Measurements from ENCODE around the gene TTC24.
A peak's percentile ranks its signal among the peaks of the same experiment; 100 is the strongest.

TTC24 gene

GRCh38 chr1:156581661-156582387 is 2.3 kb downstream of the TTC24 start:
- Histone ChIP-seq H3K27ac (ENCODE audit: low read depth, low read length) (no peak overlapping the region), H4K20me1 (ENCODE audit: control insufficient read depth, insufficient read depth, low read depth, low read length) (no peaks in the 10 kb centered on the region), H3K9me3 (ENCODE audit: control insufficient read depth, insufficient read depth, low read length) (no peaks in the 10 kb centered on the region), H3K27me3 (ENCODE audit: control insufficient read depth, low read length) (no peaks in the 10 kb centered on the region), H3K4me3 (ENCODE audit: low read length) (peak overlapping the region; percentile 15; the same call in 1 of the 2 replicates), H3F3A (ENCODE audit: control insufficient read depth, insufficient read depth) (no peaks in the 10 kb centered on the region), H3K9me2 (replicated peaks; ENCODE audit: control insufficient read depth, low read length) (no peaks in the 10 kb centered on the region), H3K79me2 (ENCODE audit: control insufficient read depth, low read length) (no peaks in the 10 kb centered on the region), H3K4me1 (ENCODE audit: control insufficient read depth, low read length) (peaks cover 30% of the 10 kb centered on the region), H3K36me3 (ENCODE audit: control insufficient read depth, low read length) (no peaks in the 10 kb centered on the region), H3K4me2 (ENCODE audit: low read length) (peak overlapping the region; percentile 39)
- no peak for TF ChIP-seq EZH2phosphoT487 (IDR thresholded peaks at IDR 0.05; ENCODE audit: borderline replicate concordance, low read length)
- no peak for TF ChIP-seq CTCF (IDR thresholded peaks at IDR 0.05; ENCODE audit: low read depth, low read length, poor library complexity, severe bottlenecking)

GRCh38 chr1:156582388-156583017 is 3.0 kb downstream of the TTC24 start:
- H3K4me2 ChIP-seq (ENCODE audit: low read length), result peak overlapping the region; percentile 39

DNA sequence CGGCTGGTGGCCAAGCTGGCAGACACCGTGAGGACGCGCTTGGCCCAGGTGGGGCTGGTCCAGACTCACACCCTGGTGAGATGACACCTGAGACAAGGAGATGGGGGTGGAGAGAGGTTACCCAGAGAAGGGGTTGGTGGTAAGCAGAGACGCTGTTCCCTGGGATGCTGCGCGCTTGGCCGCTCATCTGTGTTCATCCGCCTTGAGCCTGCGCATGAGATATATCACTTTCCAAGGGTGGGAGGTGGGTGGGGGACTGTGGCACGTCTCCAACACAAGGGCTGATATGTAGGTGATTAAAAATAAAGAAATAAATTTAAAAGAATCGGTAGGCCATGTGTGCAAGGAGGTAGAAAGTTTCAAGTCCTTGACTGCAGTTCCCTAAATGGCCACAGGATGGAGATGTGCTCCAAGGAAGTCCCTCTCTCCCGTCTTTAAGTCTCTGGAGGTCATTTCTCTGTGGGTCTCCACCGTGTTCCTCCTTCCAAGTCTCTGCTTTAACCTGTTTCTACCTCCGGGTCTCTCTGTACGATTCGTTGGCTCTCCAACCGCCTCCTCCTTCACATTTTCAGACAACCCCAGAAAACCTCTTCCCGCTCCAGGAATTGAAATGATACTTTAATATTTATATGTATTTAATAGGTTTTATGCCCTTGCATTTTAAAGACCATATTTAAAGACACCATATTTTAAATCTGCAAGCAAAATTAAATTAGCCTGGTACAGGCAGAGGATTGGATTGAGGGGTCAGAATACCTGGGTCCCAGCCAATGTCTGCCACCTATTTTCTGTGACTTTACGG is 4.5 kb downstream of the TTC24 start:
- Histone ChIP-seq H3K79me2 (ENCODE audit: control insufficient read depth, low read length) (no peaks in the 10 kb centered on the region), H3K4me3 (ENCODE audit: low read length) (no peak overlapping the region), H3K4me1 (ENCODE audit: control insufficient read depth, low read length) (peaks cover 30% of the 10 kb centered on the region), H3K27me3 (ENCODE audit: control insufficient read depth, low read length) (no peaks in the 10 kb centered on the region), H4K20me1 (ENCODE audit: control insufficient read depth, insufficient read depth, low read depth, low read length) (no peaks in the 10 kb centered on the region), H3F3A (ENCODE audit: control insufficient read depth, insufficient read depth) (0 out of 2 replicates have a peak, but pooled peaks cover 2% of the 10 kb centered on the region), H3K9me3 (ENCODE audit: control insufficient read depth, insufficient read depth, low read length) (no peaks in the 10 kb centered on the region), H3K27ac (ENCODE audit: low read depth, low read length) (no peak overlapping the region), H3K9me2 (replicated peaks; ENCODE audit: control insufficient read depth, low read length) (no peaks in the 10 kb centered on the region), H3K36me3 (ENCODE audit: control insufficient read depth, low read length) (no peaks in the 10 kb centered on the region), H3K4me2 (ENCODE audit: low read length) (0 out of 2 replicates have a peak overlapping the region, but pooled peaks have one; percentile 26)
- TF ChIP-seq EZH2phosphoT487 (IDR thresholded peaks at IDR 0.05; ENCODE audit: borderline replicate concordance, low read length), result no peak
- peak; percentile 64 for TF ChIP-seq CTCF (IDR thresholded peaks at IDR 0.05; ENCODE audit: low read depth, low read length, poor library complexity, severe bottlenecking)

More at GRCh38 chr1:156582388-156583017, 3.0 kb downstream of the TTC24 start:
- no peaks in the 10 kb centered on the region for H3K9me2 ChIP-seq (replicated peaks; ENCODE audit: control insufficient read depth, low read length)
- H3K27me3 ChIP-seq (ENCODE audit: control insufficient read depth, low read length), result no peaks in the 10 kb centered on the region
- H3K9me3 ChIP-seq (ENCODE audit: control insufficient read depth, insufficient read depth, low read length), result no peaks in the 10 kb centered on the region
- H4K20me1 ChIP-seq (ENCODE audit: control insufficient read depth, insufficient read depth, low read depth, low read length), result no peaks in the 10 kb centered on the region
- no peak overlapping the region for H3K27ac ChIP-seq (ENCODE audit: low read depth, low read length)
- H3K4me3 ChIP-seq (ENCODE audit: low read length), result peak overlapping the region; percentile 15; the same call in 1 of the 2 replicates
- H3K79me2 ChIP-seq (ENCODE audit: control insufficient read depth, low read length), result no peaks in the 10 kb centered on the region
- H3K4me1 ChIP-seq (ENCODE audit: control insufficient read depth, low read length), result peaks cover 30% of the 10 kb centered on the region
- no peak for TF ChIP-seq EZH2phosphoT487 (IDR thresholded peaks at IDR 0.05; ENCODE audit: borderline replicate concordance, low read length)
- TF ChIP-seq CTCF (IDR thresholded peaks at IDR 0.05; ENCODE audit: low read depth, low read length, poor library complexity, severe bottlenecking), result no peak
- H3K36me3 ChIP-seq (ENCODE audit: control insufficient read depth, low read length), result no peaks in the 10 kb centered on the region
- no peaks in the 10 kb centered on the region for H3F3A ChIP-seq (ENCODE audit: control insufficient read depth, insufficient read depth)

Measured in DOHH2 (cell line).